DMS53 treated with DMSO at 0.1 percent for 48 hours (cell line): ENCODE measurements around the gene SCGB1D4.
"Not testable (repeated sequence)": the region's sequence is repeated elsewhere in the genome, so short reads cannot be mapped to it uniquely, and the experiment has no call there.

Experiments used
- DNase-seq: peaks from one replicate; lab custom pipeline; 2025; ENCODE audit not compliant: unreplicated experiment; lab: John Stamatoyannopoulos, UW

Gene SCGB1D4

GRCh38 chr11:62298975-62299374, at the start of gene SCGB1D4:
TSS of gene SCGB1D4 (minus strand) at chr11:62299075. CDS start at chr11:62299010, 65 bp downstream.
- DNase-seq = no peak

GRCh38 chr11:62345861-62346260, 47.0 kb upstream of the SCGB1D4 start:
- no peak for DNase-seq

GRCh38 chr11:62344210-62344609, 45.3 kb upstream of the SCGB1D4 start:
- no peak for DNase-seq

GRCh38 chr11:62343646-62344190, 44.8 kb upstream of the SCGB1D4 start:
- not testable (repeated sequence) for DNase-seq

GRCh38 chr11:62341588-62341987, 42.7 kb upstream of the SCGB1D4 start:
- no peak for DNase-seq

GRCh38 chr11:62340269-62340901, 41.5 kb upstream of the SCGB1D4 start:
- DNase-seq = peak; percentile 19

GRCh38 chr11:62338218-62338617, 39.3 kb upstream of the SCGB1D4 start:
- peak; percentile 31 for DNase-seq

GRCh38 chr11:62337303-62338181, 38.7 kb upstream of the SCGB1D4 start, which contains the start of gene ASRGL1:
TSS of gene ASRGL1 (plus strand) at chr11:62337448. CDS start at chr11:62337978, 530 bp downstream.
- peak; percentile 92 for DNase-seq

- not testable (repeated sequence) for DNase-seq
Observed at GRCh38 chr11:62336949-62337302, 38.1 kb upstream of the SCGB1D4 start.

GRCh38 chr11:62333768-62334167, 34.9 kb upstream of the SCGB1D4 start:
- DNase-seq = no peak

- not testable (repeated sequence) for DNase-seq
Observed at GRCh38 chr11:62331264-62331663, 32.4 kb upstream of the SCGB1D4 start.

- DNase-seq = not testable (repeated sequence)
Observed at GRCh38 chr11:62327541-62327940, 28.7 kb upstream of the SCGB1D4 start.

- DNase-seq = not testable (repeated sequence)
Observed at GRCh38 chr11:62326719-62327118, 27.8 kb upstream of the SCGB1D4 start.

GRCh38 chr11:62325781-62326180, 26.9 kb upstream of the SCGB1D4 start:
- not testable (repeated sequence) for DNase-seq

- DNase-seq = no peak
Observed at GRCh38 chr11:62324731-62325556, 26.1 kb upstream of the SCGB1D4 start.

GRCh38 chr11:62322524-62322923, 23.6 kb upstream of the SCGB1D4 start:
- DNase-seq = no peak

GRCh38 chr11:62315431-62315830, 16.6 kb upstream of the SCGB1D4 start:
- DNase-seq = no peak

GRCh38 chr11:62309991-62310390, 11.1 kb upstream of the SCGB1D4 start:
- no peak for DNase-seq

- DNase-seq = no peak
Observed at GRCh38 chr11:62307950-62308349, 9.1 kb upstream of the SCGB1D4 start.

GRCh38 chr11:62306227-62306626, 7.4 kb upstream of the SCGB1D4 start:
- DNase-seq = no peak

GRCh38 chr11:62295504-62295903, 3.4 kb downstream of the SCGB1D4 start:
- DNase-seq = no peak
